HEK293 (cell line): Measurements from ENCODE around the gene IGSF21.

Source experiments
- GLIS1 ChIP-seq: fragments of 450-650 bp; formaldehyde crosslinking; IDR thresholded peaks from 2 replicates; pipeline ENCODE4 v1.5.1; 2016; ENCODE audit warnings: missing biosample characterization, missing genetic modification characterization
- PRDM4 ChIP-seq: fragments of 450-650 bp; formaldehyde crosslinking; IDR thresholded peaks from 2 replicates; pipeline ENCODE4 v1.5.1; 2017; ENCODE audit warnings: missing biosample characterization, missing genetic modification characterization
- ZBTB20 ChIP-seq: fragments of 450-650 bp; formaldehyde crosslinking; IDR thresholded peaks from 2 replicates; pipeline ENCODE4 v1.5.1; 2016; ENCODE audit warnings: missing biosample characterization, missing genetic modification characterization
- ZBTB8A ChIP-seq: fragments of 450-650 bp; formaldehyde crosslinking; IDR thresholded peaks from 2 replicates; pipeline ENCODE4 v1.5.1; 2016; ENCODE audit warnings: missing biosample characterization, missing genetic modification characterization
- ZFP3 ChIP-seq: fragments of 450-650 bp; formaldehyde crosslinking; IDR thresholded peaks from 2 replicates; pipeline ENCODE4 v1.5.1; 2016; ENCODE audit warnings: low read depth, missing biosample characterization, missing genetic modification characterization
- ZFP69B ChIP-seq: fragments of 450-650 bp; formaldehyde crosslinking; IDR thresholded peaks from 2 replicates; pipeline ENCODE4 v1.5.1; 2016; ENCODE audit warnings: missing biosample characterization, missing genetic modification characterization
- ZNF114 ChIP-seq: fragments of 450-650 bp; formaldehyde crosslinking; IDR thresholded peaks from 2 replicates; pipeline ENCODE4 v1.5.0; 2017; ENCODE audit warnings: missing biosample characterization, missing genetic modification characterization
- ZNF311 ChIP-seq: fragments of 450-650 bp; formaldehyde crosslinking; IDR thresholded peaks from 2 replicates; pipeline ENCODE4 v1.5.1; 2017; ENCODE audit warnings: missing biosample characterization, missing genetic modification characterization, borderline replicate concordance
- ZNF600 ChIP-seq: fragments of 450-650 bp; formaldehyde crosslinking; IDR thresholded peaks from 2 replicates; pipeline ENCODE4 v1.5.1; 2016; ENCODE audit warnings: missing biosample characterization, missing genetic modification characterization
- ZNF830 ChIP-seq: fragments of 450-650 bp; IDR thresholded peaks from 2 replicates; pipeline ENCODE4 v1.5.0; 2018; ENCODE audit warnings: missing biosample characterization, missing genetic modification characterization, low read depth, mild to moderate bottlenecking, moderate library complexity
- TF ChIP-seq, protein P1 (sequence below): fragments of 450-650 bp; formaldehyde crosslinking; IDR thresholded peaks from 2 replicates; pipeline ENCODE4 v1.5.1; 2016; ENCODE audit warnings: missing biosample characterization, missing genetic modification characterization
- TF ChIP-seq, protein P2 (sequence below): fragments of 450-650 bp; formaldehyde crosslinking; IDR thresholded peaks from 2 replicates; pipeline ENCODE4 v1.5.1; 2016; ENCODE audit warnings: missing biosample characterization, missing genetic modification characterization
- TF ChIP-seq, protein P3 (sequence below): fragments of 450-650 bp; formaldehyde crosslinking; IDR thresholded peaks from 2 replicates; pipeline ENCODE4 v1.5.1; 2016; ENCODE audit warnings: missing biosample characterization, missing genetic modification characterization, low read depth
- TF ChIP-seq, protein P4 (sequence below): fragments of 450-650 bp; formaldehyde crosslinking; IDR thresholded peaks from 2 replicates; pipeline ENCODE4 v1.5.1; 2016; ENCODE audit warnings: missing biosample characterization, missing genetic modification characterization

DNA sequence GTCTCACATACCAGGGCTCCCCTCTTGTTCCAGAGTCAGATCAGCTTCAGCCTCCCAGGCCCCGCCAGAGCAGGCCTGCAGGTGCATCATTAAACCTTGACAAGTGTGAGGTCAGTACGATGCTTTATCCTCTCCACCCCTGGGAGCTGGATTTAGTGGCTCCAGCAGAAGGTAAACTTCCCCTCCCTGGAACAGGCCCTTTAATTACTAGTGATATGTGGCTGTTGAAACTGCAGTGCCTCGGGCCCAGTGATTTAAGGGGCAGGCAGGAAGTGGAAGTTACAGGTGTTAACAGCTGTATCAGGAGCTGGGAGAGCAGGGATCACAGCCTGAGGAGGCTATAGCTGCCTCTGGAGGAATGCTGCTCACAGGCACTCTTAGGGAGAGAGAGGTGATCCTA is 240.8 kb downstream of the IGSF21 start:
- TF ChIP-seq GLIS1 (peak; percentile 64; the same call in 1 of the 2 replicates), ZBTB8A (tag by site-specific recombination) (no peak), ZNF311 (tag by site-specific recombination) (no peak), PRDM4 (tag by site-specific recombination) (no peak), ZNF600 (tag by site-specific recombination) (no peak), ZFP3 (no peak), ZNF830 (tag by site-specific recombination) (no peak), ZFP69B (no peak), ZBTB20 (tag by site-specific recombination) (no peak), ZNF114 (no peak)
- TF ChIP-seq, protein P1, sequence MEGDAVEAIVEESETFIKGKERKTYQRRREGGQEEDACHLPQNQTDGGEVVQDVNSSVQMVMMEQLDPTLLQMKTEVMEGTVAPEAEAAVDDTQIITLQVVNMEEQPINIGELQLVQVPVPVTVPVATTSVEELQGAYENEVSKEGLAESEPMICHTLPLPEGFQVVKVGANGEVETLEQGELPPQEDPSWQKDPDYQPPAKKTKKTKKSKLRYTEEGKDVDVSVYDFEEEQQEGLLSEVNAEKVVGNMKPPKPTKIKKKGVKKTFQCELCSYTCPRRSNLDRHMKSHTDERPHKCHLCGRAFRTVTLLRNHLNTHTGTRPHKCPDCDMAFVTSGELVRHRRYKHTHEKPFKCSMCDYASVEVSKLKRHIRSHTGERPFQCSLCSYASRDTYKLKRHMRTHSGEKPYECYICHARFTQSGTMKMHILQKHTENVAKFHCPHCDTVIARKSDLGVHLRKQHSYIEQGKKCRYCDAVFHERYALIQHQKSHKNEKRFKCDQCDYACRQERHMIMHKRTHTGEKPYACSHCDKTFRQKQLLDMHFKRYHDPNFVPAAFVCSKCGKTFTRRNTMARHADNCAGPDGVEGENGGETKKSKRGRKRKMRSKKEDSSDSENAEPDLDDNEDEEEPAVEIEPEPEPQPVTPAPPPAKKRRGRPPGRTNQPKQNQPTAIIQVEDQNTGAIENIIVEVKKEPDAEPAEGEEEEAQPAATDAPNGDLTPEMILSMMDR (tag by site-specific recombination) = no peak
- TF ChIP-seq, protein P2, sequence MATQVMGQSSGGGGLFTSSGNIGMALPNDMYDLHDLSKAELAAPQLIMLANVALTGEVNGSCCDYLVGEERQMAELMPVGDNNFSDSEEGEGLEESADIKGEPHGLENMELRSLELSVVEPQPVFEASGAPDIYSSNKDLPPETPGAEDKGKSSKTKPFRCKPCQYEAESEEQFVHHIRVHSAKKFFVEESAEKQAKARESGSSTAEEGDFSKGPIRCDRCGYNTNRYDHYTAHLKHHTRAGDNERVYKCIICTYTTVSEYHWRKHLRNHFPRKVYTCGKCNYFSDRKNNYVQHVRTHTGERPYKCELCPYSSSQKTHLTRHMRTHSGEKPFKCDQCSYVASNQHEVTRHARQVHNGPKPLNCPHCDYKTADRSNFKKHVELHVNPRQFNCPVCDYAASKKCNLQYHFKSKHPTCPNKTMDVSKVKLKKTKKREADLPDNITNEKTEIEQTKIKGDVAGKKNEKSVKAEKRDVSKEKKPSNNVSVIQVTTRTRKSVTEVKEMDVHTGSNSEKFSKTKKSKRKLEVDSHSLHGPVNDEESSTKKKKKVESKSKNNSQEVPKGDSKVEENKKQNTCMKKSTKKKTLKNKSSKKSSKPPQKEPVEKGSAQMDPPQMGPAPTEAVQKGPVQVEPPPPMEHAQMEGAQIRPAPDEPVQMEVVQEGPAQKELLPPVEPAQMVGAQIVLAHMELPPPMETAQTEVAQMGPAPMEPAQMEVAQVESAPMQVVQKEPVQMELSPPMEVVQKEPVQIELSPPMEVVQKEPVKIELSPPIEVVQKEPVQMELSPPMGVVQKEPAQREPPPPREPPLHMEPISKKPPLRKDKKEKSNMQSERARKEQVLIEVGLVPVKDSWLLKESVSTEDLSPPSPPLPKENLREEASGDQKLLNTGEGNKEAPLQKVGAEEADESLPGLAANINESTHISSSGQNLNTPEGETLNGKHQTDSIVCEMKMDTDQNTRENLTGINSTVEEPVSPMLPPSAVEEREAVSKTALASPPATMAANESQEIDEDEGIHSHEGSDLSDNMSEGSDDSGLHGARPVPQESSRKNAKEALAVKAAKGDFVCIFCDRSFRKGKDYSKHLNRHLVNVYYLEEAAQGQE (tag by site-specific recombination) = no peak
- TF ChIP-seq, protein P3, sequence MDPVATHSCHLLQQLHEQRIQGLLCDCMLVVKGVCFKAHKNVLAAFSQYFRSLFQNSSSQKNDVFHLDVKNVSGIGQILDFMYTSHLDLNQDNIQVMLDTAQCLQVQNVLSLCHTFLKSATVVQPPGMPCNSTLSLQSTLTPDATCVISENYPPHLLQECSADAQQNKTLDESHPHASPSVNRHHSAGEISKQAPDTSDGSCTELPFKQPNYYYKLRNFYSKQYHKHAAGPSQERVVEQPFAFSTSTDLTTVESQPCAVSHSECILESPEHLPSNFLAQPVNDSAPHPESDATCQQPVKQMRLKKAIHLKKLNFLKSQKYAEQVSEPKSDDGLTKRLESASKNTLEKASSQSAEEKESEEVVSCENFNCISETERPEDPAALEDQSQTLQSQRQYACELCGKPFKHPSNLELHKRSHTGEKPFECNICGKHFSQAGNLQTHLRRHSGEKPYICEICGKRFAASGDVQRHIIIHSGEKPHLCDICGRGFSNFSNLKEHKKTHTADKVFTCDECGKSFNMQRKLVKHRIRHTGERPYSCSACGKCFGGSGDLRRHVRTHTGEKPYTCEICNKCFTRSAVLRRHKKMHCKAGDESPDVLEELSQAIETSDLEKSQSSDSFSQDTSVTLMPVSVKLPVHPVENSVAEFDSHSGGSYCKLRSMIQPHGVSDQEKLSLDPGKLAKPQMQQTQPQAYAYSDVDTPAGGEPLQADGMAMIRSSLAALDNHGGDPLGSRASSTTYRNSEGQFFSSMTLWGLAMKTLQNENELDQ (tag by site-specific recombination) = no peak
- TF ChIP-seq, protein P4, sequence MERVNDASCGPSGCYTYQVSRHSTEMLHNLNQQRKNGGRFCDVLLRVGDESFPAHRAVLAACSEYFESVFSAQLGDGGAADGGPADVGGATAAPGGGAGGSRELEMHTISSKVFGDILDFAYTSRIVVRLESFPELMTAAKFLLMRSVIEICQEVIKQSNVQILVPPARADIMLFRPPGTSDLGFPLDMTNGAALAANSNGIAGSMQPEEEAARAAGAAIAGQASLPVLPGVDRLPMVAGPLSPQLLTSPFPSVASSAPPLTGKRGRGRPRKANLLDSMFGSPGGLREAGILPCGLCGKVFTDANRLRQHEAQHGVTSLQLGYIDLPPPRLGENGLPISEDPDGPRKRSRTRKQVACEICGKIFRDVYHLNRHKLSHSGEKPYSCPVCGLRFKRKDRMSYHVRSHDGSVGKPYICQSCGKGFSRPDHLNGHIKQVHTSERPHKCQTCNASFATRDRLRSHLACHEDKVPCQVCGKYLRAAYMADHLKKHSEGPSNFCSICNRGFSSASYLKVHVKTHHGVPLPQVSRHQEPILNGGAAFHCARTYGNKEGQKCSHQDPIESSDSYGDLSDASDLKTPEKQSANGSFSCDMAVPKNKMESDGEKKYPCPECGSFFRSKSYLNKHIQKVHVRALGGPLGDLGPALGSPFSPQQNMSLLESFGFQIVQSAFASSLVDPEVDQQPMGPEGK (tag by site-specific recombination) = no peak
